Fibroblast of mammary gland (primary cell): ENCODE results near the gene REPS2.

Experiments
- DNase-seq: peaks from one replicate; pipeline ENCODE4 v3.0.0-alpha.2; 2010; ENCODE audit warnings: low read depth
- H3K4me3 ChIP-seq: 2 replicates; pipeline ENCODE4 v1.5.1; 2011; ENCODE audit warnings: low read depth, mild to moderate bottlenecking, low read length, moderate library complexity; ENCODE audit not compliant: control insufficient read depth
- CTCF ChIP-seq: conservative IDR thresholded peaks from 2 replicates; pipeline ENCODE4 v1.5.1; 2011; ENCODE audit warnings: low read depth, low read length, inconsistent platforms; ENCODE audit not compliant: control insufficient read depth, insufficient read depth

REPS2 gene

GRCh38 chrX:17182317-17182716, 235.9 kb downstream of the REPS2 start:
- H3K4me3 ChIP-seq, result no peak overlapping the region
- TF ChIP-seq CTCF, result no peak
- DNase-seq, result no peak

DNA sequence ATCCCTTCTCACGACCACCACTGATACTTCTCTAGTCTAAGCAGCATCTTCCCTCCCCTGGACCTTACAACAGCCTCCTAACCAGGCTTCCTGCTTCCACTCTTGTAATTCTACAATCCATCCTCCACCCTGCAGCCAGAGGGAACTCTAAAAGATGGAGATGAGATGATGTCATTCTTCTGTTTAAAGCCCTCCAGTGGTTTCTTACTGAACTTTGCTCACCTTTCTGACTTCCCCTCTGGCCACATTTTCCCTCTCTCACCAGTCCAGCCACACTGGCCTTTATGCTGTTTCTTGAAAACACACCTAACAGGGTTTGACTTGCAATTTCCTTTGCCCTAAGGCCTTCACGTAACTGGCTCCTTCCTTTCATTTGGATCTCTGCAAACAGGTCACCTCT, 237.1 kb downstream of the REPS2 start:
- DNase-seq, result no peak
- no peak overlapping the region for H3K4me3 ChIP-seq
- no peak for TF ChIP-seq CTCF

DNA sequence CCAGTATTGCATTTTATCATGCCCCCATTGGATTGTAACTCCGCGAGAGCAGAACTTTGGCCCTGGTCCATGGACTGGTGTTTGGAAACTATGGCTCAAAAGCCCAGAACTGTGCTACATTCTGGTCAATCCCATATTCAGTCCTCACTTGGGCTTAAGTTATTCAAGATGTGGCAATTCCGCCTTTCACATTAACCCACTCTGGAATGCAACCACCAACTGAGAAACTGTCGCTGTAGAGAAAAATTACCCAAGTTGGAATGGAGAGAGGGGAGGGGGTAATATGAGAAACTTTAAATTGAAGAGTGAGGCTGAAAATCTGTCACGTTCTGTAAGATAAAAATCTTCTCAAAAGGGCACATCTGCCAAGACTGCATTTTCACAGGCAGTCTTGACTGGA, 239.0 kb downstream of the REPS2 start:
- no peak overlapping the region for H3K4me3 ChIP-seq
- DNase-seq, result no peak
- TF ChIP-seq CTCF, result no peak

DNA sequence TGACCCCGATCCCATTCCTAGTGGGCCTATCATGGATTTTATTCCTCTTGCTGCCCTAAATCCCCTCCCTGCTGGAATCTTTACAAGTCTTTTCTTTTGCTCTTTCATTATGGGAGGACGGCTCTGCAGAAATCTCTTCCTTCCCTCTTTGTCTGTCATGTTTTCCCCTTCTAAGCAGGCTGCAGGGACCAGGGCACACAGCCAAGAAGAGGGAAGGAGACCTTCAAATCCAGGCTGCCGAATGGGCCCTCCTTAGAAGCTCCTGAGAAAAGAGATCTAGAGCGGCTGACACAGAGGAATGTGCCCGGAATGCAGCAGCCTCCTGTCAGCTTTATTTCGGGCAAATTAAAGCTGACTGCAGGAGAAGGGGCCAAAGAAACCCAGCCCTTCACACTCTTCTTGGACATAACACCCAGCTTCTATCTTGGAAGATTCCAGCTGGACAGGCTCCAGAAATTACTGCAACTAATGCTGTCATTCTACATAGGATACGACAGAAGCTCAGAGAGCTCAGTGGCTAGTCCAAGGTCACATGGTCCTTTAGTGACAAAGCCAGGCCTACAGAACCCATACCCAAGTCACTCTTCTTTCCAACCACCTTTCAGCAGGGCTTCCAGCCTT, 240.8 kb downstream of the REPS2 start:
- H3K4me3 ChIP-seq, result no peak overlapping the region
- no peak for DNase-seq
- TF ChIP-seq CTCF, result no peak

DNA sequence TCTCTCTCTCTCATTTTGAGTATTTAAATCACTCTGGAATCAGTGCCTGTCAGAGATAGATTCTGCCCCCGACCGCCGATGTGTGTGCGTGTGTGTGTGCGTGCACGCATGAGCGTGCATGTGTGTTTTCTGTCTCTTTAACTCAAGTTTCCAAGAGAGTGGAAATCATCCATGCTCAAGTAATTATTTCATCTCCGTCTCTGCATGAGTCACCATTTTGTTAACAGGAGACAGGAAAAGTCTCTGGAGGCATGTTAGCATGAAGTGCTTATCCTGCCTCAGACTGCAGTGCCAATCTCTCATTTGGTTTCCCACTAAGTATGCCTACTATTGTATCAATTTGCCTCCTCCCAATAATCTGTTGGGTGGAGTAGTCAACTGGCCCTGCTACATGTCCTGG, 245.6 kb downstream of the REPS2 start:
- TF ChIP-seq CTCF, result no peak
- H3K4me3 ChIP-seq, result no peak overlapping the region
- peak; percentile 5 for DNase-seq
